Suppressor macrophage (primary cell): ENCODE data around the gene PLCB1.

Experiments
- DNase-seq, 4 experiments: peaks; one replicate each; pipeline ENCODE4 v3.0.0-alpha.2; 2020 to 2022

PLCB1 gene

GRCh38 chr20:8664778-8665177 is 532.7 kb downstream of the PLCB1 start:
- no peak for DNase-seq

- no peak for DNase-seq
These were observed 535.2 kb downstream of the PLCB1 start for GRCh38 chr20:8667306-8667705.

GRCh38 chr20:8670207-8670892 is 538.3 kb downstream of the PLCB1 start:
- DNase-seq: no peak

GRCh38 chr20:8670893-8671215 is 538.8 kb downstream of the PLCB1 start:
- DNase-seq: no peak

GRCh38 chr20:8671370-8671961 is 539.4 kb downstream of the PLCB1 start:
- DNase-seq: no peak

- DNase-seq: no peak
These were observed 541.0 kb downstream of the PLCB1 start for GRCh38 chr20:8673116-8673515.

- no peak for DNase-seq
These were observed 543.8 kb downstream of the PLCB1 start for GRCh38 chr20:8675896-8676295.

- no peak for DNase-seq
These were observed 546.2 kb downstream of the PLCB1 start for GRCh38 chr20:8678098-8678776.

- no peak for DNase-seq
These were observed 557.3 kb downstream of the PLCB1 start for GRCh38 chr20:8689337-8689736.

- DNase-seq: no peak
These were observed 558.0 kb downstream of the PLCB1 start for GRCh38 chr20:8690074-8690473.

GRCh38 chr20:8693709-8694108 is 561.6 kb downstream of the PLCB1 start:
- no peak for DNase-seq

- no peak for DNase-seq
These were observed 568.7 kb downstream of the PLCB1 start for GRCh38 chr20:8700756-8701155.

- no peak for DNase-seq
These were observed 575.1 kb downstream of the PLCB1 start for GRCh38 chr20:8706961-8707700.

- no peak for DNase-seq
These were observed 577.6 kb downstream of the PLCB1 start for GRCh38 chr20:8709627-8710026.

GRCh38 chr20:8711501-8711900 is 579.4 kb downstream of the PLCB1 start:
- no peak for DNase-seq

- DNase-seq: no peak
These were observed 582.1 kb downstream of the PLCB1 start for GRCh38 chr20:8714206-8714605.

- DNase-seq: no peak
These were observed 586.2 kb downstream of the PLCB1 start for GRCh38 chr20:8718279-8718678.

GRCh38 chr20:8720089-8720488 is 588.0 kb downstream of the PLCB1 start:
- peak in 2 of 4 experiments; percentile 11 to 14 for DNase-seq

GRCh38 chr20:8721098-8721497 is 589.0 kb downstream of the PLCB1 start:
- DNase-seq: peak; percentile 66 to 81 (median 70)

- peak; percentile 71 to 81 (median 76) for DNase-seq
These were observed 590.3 kb downstream of the PLCB1 start for GRCh38 chr20:8722277-8722928.

GRCh38 chr20:8723296-8723695 is 591.2 kb downstream of the PLCB1 start:
- DNase-seq: no peak

GRCh38 chr20:8724884-8725283 is 592.8 kb downstream of the PLCB1 start:
- no peak for DNase-seq

- DNase-seq: no peak
These were observed 594.4 kb downstream of the PLCB1 start for GRCh38 chr20:8726460-8726859.
